PFSK-1 (cell line): Measurements from ENCODE around the gene SEMG1.

Experiments used
- FOXP2 ChIP-seq: optimal IDR thresholded peaks from 2 replicates; pipeline ENCODE3; 2011; ENCODE audit warnings: borderline replicate concordance, control low read depth, inconsistent platforms; ENCODE audit not compliant: insufficient read depth; ENCODE audit errors: extremely low read length, extremely low read depth
- POLR2AphosphoS5 ChIP-seq: IDR thresholded peaks from 2 replicates; pipeline ENCODE4 v1.6.1; 2012; ENCODE audit warnings: low read depth, mild to moderate bottlenecking, control low read depth, low read length, moderate library complexity
- SIN3A ChIP-seq: IDR thresholded peaks from 2 replicates; pipeline ENCODE4 v1.6.1; 2012; ENCODE audit warnings: mild to moderate bottlenecking, low read length, moderate library complexity, borderline replicate concordance; ENCODE audit not compliant: insufficient read depth
- TAF1 ChIP-seq: IDR thresholded peaks from 2 replicates; pipeline ENCODE4 v1.6.1; 2012; ENCODE audit warnings: low read length, control low read depth, borderline replicate concordance; ENCODE audit not compliant: insufficient read depth
- TF ChIP-seq, protein P1 (sequence below), 2 experiments: IDR thresholded peaks; 2 replicates each; pipeline versions ENCODE4 v1.6.1 to v1.8.0; 2011 to 2012; ENCODE audit warnings: low read depth in 2 of 2, low read length in 2 of 2, control low read depth in 1 of 2, inconsistent platforms in 1 of 2, mild to moderate bottlenecking in 1 of 2, moderate library complexity in 1 of 2; ENCODE audit not compliant: insufficient read depth in 1 of 2

Gene SEMG1

GRCh38 chr20:45218636-45219035 lies 11.8 kb downstream of the SEMG1 start:
- TF ChIP-seq TAF1 = no peak
- no peak for TF ChIP-seq POLR2AphosphoS5
- TF ChIP-seq SIN3A = no peak
- TF ChIP-seq, protein P1, sequence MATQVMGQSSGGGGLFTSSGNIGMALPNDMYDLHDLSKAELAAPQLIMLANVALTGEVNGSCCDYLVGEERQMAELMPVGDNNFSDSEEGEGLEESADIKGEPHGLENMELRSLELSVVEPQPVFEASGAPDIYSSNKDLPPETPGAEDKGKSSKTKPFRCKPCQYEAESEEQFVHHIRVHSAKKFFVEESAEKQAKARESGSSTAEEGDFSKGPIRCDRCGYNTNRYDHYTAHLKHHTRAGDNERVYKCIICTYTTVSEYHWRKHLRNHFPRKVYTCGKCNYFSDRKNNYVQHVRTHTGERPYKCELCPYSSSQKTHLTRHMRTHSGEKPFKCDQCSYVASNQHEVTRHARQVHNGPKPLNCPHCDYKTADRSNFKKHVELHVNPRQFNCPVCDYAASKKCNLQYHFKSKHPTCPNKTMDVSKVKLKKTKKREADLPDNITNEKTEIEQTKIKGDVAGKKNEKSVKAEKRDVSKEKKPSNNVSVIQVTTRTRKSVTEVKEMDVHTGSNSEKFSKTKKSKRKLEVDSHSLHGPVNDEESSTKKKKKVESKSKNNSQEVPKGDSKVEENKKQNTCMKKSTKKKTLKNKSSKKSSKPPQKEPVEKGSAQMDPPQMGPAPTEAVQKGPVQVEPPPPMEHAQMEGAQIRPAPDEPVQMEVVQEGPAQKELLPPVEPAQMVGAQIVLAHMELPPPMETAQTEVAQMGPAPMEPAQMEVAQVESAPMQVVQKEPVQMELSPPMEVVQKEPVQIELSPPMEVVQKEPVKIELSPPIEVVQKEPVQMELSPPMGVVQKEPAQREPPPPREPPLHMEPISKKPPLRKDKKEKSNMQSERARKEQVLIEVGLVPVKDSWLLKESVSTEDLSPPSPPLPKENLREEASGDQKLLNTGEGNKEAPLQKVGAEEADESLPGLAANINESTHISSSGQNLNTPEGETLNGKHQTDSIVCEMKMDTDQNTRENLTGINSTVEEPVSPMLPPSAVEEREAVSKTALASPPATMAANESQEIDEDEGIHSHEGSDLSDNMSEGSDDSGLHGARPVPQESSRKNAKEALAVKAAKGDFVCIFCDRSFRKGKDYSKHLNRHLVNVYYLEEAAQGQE (IDR thresholded peaks at IDR 0.05; ENCODE audit: insufficient read depth in 1 of 2, low read depth in 2 of 2, low read length in 2 of 2) = no peak
- no peak for TF ChIP-seq FOXP2

DNA sequence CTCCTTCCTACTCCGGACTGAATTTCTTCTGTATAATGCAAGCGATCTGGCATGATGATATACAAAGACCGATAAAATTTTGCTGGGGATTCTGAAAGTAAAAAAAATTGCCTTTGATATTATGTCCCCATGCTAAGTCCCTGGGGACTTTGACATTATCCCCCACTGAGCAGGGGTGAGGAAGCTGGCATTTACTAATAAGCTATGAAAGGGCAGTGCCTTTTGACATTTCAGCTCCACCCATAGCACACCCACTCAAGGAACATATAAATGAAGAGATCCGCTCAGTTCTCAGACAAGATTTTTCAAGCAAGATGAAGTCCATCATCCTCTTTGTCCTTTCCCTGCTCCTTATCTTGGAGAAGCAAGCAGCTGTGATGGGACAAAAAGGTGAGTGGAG lies 14.2 kb downstream of the SEMG1 start, which contains the start of gene SEMG2:
Gene SEMG2 (plus strand): TSS at position 298 of the 400 bp plus-strand sequence. CDS start 17 bp downstream, at position 315.
- TF ChIP-seq, protein P1 (IDR thresholded peaks at IDR 0.05; ENCODE audit: insufficient read depth in 1 of 2, low read depth in 2 of 2, low read length in 2 of 2) = no peak
- TF ChIP-seq TAF1 = no peak

DNA sequence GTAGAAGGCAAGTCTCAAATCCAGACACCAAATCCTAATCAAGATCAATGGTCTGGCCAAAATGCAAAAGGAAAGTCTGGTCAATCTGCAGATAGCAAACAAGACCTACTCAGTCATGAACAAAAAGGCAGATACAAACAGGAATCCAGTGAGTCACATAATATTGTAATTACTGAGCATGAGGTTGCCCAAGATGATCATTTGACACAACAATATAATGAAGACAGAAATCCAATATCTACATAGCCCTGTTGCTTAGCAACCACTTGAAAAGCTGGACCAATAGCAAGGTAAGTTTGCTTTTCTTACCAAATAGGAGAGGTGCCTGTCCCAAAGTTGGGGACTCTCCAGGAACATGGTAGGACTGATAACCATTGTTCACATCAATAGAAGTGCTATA lies 16.3 kb downstream of the SEMG1 start:
- TF ChIP-seq POLR2AphosphoS5 (no peak), SIN3A (no peak), TAF1 (no peak), FOXP2 (no peak)
- TF ChIP-seq, protein P1 (IDR thresholded peaks at IDR 0.05; ENCODE audit: insufficient read depth in 1 of 2, low read depth in 2 of 2, low read length in 2 of 2) = no peak

- TF ChIP-seq POLR2AphosphoS5 = no peak
Observed at GRCh38 chr20:45226287-45226686, 19.5 kb downstream of the SEMG1 start.

DNA sequence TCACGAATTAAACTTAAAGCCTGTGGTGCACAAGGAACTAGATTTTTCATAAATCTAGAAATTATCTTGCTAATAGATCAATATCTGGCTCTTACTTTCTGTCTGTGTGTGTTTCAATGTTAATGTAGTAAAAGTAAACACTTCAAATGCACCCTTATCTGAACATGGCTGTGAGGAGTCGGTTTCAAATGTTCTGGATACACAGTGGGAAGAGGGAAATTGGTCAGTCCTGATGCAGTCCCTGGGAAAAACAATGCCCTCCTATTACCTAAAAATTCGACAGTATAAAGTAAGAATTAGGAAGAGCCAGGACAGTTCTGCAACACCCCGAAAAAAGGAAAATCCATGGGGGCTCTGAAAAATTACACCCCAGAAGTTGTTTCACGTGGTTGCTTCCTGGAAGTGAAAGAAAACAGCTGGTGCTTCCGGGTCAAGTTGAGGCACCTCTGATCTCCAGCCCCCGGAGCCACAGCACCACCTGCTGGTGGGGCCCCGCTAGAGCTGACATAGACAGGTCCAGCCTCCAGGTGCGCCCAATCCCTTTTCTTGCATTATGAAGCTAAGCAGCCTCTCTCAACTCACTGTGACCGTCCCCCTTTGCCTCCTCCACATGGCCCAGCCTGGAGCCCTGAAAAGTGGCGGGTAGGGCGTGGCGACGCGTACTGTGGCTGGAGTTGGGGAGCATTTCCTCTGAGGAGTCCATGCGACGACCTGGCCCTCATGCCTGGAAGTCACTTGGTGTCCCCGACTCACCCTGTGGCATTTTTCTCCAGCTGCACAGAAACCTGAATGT lies 22.6 kb downstream of the SEMG1 start:
- TF ChIP-seq POLR2AphosphoS5 (no peak), TAF1 (no peak), SIN3A (no peak), FOXP2 (no peak)
- TF ChIP-seq, protein P1 (IDR thresholded peaks at IDR 0.05; ENCODE audit: insufficient read depth in 1 of 2, low read depth in 2 of 2, low read length in 2 of 2) = no peak
